Vagina (tissue), 2 donors: ENCODE measurements around the gene RPL10A.

Source experiments
- POLR2A ChIP-seq, 2 donors: fragments of 450-650 bp; IDR thresholded peaks; one replicate each; pipeline ENCODE4 v1.6.1; 2017; ENCODE audit warnings: antibody characterized with exemption in 2 of 2, mild to moderate bottlenecking in 2 of 2, moderate library complexity in 2 of 2
- POLR2AphosphoS5 ChIP-seq, 2 donors: sonication (generic); formaldehyde crosslinking; IDR thresholded peaks; one replicate each; pipeline ENCODE4 v1.9.0; 2017; ENCODE audit warnings: antibody characterized with exemption in 2 of 2, mild to moderate bottlenecking in 2 of 2, low read depth in 1 of 2; ENCODE audit not compliant: insufficient read depth in 1 of 2
- TF ChIP-seq, protein P1 (sequence below), 3 experiments: fragments of 450-650 bp in 2 of 3; fragments of 200-600 bp in 1 of 3; sonication (generic) in 1 of 3; IDR thresholded peaks; one replicate each; pipeline ENCODE4 v1.5.1; 2017 to 2019; ENCODE audit warnings: antibody characterized with exemption in 3 of 3, mild to moderate bottlenecking in 2 of 3, moderate library complexity in 2 of 3

DNA sequence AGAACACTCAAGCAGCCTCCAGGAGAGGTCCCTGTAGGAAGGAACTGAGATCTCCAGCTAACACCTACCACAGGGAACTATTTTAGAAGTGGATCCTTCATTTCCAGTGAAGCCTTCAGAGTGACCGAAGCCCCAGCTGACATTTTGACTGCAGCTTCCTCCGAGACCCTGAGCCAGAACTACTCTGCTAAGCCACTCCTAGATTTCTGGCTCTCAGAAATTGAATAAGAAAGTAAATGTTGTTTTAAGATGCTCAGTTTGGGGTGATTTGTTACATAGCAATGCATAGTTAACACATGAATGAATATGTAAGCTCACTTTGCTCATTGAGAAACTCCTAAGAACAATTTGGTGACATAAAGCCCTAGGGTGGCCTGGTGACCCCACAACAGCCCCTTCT lies 39.0 kb downstream of the RPL10A start:
- TF ChIP-seq, protein P1, sequence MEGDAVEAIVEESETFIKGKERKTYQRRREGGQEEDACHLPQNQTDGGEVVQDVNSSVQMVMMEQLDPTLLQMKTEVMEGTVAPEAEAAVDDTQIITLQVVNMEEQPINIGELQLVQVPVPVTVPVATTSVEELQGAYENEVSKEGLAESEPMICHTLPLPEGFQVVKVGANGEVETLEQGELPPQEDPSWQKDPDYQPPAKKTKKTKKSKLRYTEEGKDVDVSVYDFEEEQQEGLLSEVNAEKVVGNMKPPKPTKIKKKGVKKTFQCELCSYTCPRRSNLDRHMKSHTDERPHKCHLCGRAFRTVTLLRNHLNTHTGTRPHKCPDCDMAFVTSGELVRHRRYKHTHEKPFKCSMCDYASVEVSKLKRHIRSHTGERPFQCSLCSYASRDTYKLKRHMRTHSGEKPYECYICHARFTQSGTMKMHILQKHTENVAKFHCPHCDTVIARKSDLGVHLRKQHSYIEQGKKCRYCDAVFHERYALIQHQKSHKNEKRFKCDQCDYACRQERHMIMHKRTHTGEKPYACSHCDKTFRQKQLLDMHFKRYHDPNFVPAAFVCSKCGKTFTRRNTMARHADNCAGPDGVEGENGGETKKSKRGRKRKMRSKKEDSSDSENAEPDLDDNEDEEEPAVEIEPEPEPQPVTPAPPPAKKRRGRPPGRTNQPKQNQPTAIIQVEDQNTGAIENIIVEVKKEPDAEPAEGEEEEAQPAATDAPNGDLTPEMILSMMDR (IDR thresholded peaks at IDR 0.05), result no peak
- TF ChIP-seq POLR2A (IDR thresholded peaks at IDR 0.05) (no peak), POLR2AphosphoS5 (IDR thresholded peaks at IDR 0.05; ENCODE audit: insufficient read depth in 1 of 2, low read depth in 1 of 2) (no peak)
